Measurements from ENCODE around the gene TMEM185A.
"Not testable (repeated sequence)": the region's sequence is repeated elsewhere in the genome, so short reads cannot be mapped to it uniquely, and the experiment has no call there.

TMEM185A gene

DNA sequence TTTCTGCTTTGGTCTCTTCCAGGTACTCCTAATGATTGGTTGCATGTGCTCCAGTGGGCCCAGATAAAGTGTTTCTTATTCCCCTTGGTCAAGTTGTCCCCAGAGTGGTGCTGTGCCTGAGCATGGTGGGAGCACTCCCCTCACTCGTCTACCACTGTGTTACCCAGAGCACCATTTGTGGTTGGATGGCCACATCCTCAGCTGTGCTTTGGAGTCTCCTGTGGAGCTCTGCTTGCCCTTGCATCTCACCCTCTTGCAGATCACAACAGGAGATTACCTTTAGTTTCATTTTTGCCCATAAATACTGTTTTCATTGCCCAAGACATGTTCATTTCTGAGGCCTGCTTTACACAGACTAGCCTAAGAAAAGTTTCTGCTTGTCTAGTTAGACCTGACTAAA is 81.1 kb downstream of the TMEM185A start:
- DNase-seq = not testable (repeated sequence)

DNA sequence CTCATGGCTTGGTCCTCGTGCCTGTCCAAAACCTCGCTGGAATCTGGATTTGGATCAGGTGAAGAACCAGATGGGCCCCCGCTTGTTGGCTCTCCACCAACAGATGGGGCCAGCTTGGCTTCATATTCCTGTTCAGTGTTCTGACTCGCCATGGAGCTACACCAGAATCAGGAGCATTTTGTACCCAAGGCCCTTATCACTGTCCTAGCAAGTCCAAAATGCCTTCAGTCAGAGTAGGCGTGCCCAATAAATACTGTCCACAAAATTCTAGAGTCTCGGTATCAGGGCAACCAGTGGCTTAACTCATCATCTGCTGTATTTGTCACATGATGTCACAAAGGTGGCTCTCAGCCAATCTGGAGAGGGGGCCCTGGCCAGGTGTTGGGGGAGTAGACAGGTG is 81.9 kb downstream of the TMEM185A start, which contains the start of gene HSFX3:
TSS of gene HSFX3 (minus strand) at position 224 of the 400 bp plus-strand sequence. CDS start at position 152, 72 bp downstream.
- not testable (repeated sequence) for DNase-seq

DNA sequence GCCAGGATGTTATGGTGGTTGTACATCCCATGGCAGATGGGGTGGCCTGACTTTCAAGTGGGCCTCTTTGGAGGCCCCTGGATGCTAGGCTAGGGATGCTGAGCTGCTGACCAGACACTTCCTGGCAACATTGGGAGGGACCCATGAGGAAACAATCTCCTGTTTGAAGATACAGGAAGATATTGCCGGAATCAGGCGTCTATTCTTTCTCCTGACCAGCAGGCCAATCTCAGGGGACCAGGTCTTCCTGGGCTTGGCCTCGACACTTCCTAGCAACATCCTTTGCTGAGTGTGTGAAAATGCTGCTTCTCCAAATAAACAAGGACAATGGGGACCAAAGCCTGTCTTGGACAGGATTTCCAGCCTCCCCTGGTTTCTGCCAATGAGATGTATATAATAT is 83.8 kb downstream of the TMEM185A start:
- not testable (repeated sequence) for DNase-seq

DNA sequence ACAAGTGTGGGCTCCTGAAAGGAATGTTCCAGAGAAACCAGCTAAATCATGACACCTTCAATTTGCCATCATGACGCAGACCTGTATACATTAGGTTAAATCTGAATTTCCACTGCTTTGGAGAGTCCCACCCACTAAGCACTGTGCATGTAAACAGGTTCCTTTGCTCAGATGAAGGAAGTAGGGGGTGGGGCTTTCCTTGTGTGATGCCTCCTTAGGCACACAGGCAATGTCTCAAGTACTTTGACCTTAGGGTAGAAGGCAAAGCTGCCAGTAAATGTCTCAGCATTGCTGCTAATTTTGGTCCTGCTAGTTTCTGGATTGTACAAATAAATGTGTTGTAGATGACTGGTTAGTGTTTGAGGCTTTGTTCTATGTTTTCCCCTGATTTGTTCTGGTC is 84.6 kb downstream of the TMEM185A start:
- DNase-seq = not testable (repeated sequence)
